Activated B cell treated with CpG ODN at 0.5 μM for 24 hours (primary cell): Measurements from ENCODE around the gene CLDN3. TPM values are rescaled to one million over a fixed set of nuclear protein-coding genes. Genes with fewer than 3 reads are reported as not detected.
A peak's percentile ranks its signal among the peaks of the same experiment; 100 is the strongest.

ENCODE experiments used
- ATAC-seq: fragments of 200-7000 bp; cut with Tn5 transposase; one replicate; pipeline ENCODE4 v1.10.0; 2021; ENCODE audit warnings: low read depth, mild to moderate bottlenecking, moderate library complexity
- CTCF ChIA-PET: fragments of 350-600 bp; sonication (Branson Sonifier 250); formaldehyde crosslinking; loops from one replicate; lab custom pipeline; 2021; ENCODE audit warnings: antibody characterized with exemption; lab: Charles Lee
- POLR2A ChIA-PET: fragments of 350-600 bp; sonication (Branson Sonifier 250); formaldehyde crosslinking; loops from one replicate; lab custom pipeline; 2021; ENCODE audit warnings: antibody characterized with exemption; lab: Charles Lee
- DNase-seq: peaks from one replicate; pipeline ENCODE4 v3.0.0; 2022
- H3K27ac Mint-ChIP-seq: one replicate; pipeline ENCODE4 v1.8.0; 2020; ENCODE audit warnings: mixed read lengths
- H3K27me3 Mint-ChIP-seq: one replicate; pipeline ENCODE4 v1.8.0; 2021; ENCODE audit warnings: mixed read lengths
- H3K36me3 Mint-ChIP-seq: one replicate; pipeline ENCODE4 v1.8.0; 2021; ENCODE audit warnings: low read depth, mixed read lengths
- H3K4me1 Mint-ChIP-seq: one replicate; pipeline ENCODE4 v1.8.0; 2021; ENCODE audit warnings: mixed read lengths
- H3K4me3 Mint-ChIP-seq: one replicate; pipeline ENCODE4 v1.8.0; 2020; ENCODE audit warnings: mild to moderate bottlenecking, mixed read lengths
- H3K9me3 Mint-ChIP-seq: one replicate; pipeline ENCODE4 v1.8.0; 2020; ENCODE audit warnings: mixed read lengths
- intact Hi-C: fragments of 100-400 bp; cut with micrococcal nuclease; formaldehyde crosslinking; loops from one replicate; pipeline ENCODE4 v1.15.1; 2024
- total RNA-seq: library from RNA; stranded (reverse); gene quantifications from 2 replicates; pipeline ENCODE4 v1.2.3, GENCODE V29; 2022
- TF ChIP-seq, protein P1 (sequence below): fragments of 200-600 bp; IDR thresholded peaks from one replicate; pipeline ENCODE4 v1.8.0; 2022; ENCODE audit warnings: antibody characterized with exemption, mild to moderate bottlenecking

The CLDN3 gene
- total RNA-seq, 1 donor from 2014 or later: not detected

GRCh38 chr7:73741600-73741999, 28.5 kb downstream of the CLDN3 start:
- CTCF ChIA-PET: no interaction called here
- Mint-ChIP-seq H3K27me3 (no peaks in the 10 kb centered on the region), H3K9me3 (no peaks in the 10 kb centered on the region), H3K36me3 (peaks cover 2% of the 10 kb centered on the region), H3K27ac (no peak overlapping the region), H3K4me1 (peaks cover 7% of the 10 kb centered on the region), H3K4me3 (no peak overlapping the region)
- POLR2A ChIA-PET: interaction anchor here (0.7 kb wide), 1 partner anchor 1921 kb away, joined by 4 read pairs; no protein-coding TSS in a partner anchor
- ATAC-seq (no peak), DNase-seq (no peak)
- intact Hi-C loops: no loop called here
- TF ChIP-seq, protein P1, sequence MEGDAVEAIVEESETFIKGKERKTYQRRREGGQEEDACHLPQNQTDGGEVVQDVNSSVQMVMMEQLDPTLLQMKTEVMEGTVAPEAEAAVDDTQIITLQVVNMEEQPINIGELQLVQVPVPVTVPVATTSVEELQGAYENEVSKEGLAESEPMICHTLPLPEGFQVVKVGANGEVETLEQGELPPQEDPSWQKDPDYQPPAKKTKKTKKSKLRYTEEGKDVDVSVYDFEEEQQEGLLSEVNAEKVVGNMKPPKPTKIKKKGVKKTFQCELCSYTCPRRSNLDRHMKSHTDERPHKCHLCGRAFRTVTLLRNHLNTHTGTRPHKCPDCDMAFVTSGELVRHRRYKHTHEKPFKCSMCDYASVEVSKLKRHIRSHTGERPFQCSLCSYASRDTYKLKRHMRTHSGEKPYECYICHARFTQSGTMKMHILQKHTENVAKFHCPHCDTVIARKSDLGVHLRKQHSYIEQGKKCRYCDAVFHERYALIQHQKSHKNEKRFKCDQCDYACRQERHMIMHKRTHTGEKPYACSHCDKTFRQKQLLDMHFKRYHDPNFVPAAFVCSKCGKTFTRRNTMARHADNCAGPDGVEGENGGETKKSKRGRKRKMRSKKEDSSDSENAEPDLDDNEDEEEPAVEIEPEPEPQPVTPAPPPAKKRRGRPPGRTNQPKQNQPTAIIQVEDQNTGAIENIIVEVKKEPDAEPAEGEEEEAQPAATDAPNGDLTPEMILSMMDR: no peak

- POLR2A ChIA-PET: no interaction called here
- CTCF ChIA-PET: interaction anchor here (1.1 kb wide), 1 partner anchor 75 kb away, joined by 3 read pairs; no protein-coding TSS in a partner anchor
- DNase-seq (no peak), ATAC-seq (no peak)
- Mint-ChIP-seq H3K9me3 (no peaks in the 10 kb centered on the region), H3K36me3 (peaks cover 5% of the 10 kb centered on the region), H3K4me3 (no peak overlapping the region), H3K4me1 (peaks cover 7% of the 10 kb centered on the region), H3K27me3 (no peaks in the 10 kb centered on the region), H3K27ac (no peak overlapping the region)
- intact Hi-C loops: no loop called here
- TF ChIP-seq, protein P1: no peak
Measured at GRCh38 chr7:73740771-73741170, 29.3 kb downstream of the CLDN3 start.

DNA sequence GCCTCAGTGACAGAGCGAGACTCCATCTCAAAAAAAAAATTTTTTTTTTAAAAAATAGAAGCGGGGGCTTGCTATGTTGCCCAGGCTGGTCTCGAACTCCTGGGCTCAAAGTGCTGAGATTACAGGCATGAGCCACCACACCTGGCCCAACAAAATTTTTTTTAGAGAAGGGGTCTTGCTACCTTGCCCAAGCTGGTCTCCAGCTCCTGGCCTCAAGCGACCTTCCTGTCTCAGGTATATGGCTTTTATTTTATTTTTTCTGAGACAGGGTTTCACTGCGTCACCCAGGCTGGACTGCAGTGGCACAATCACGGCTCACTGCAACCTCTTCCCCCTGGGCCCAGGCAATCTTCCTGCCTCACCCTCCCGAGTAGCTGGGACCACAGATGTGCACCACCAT, 29.9 kb downstream of the CLDN3 start:
- Mint-ChIP-seq H3K4me3 (no peak overlapping the region), H3K4me1 (peaks cover 7% of the 10 kb centered on the region), H3K27me3 (no peaks in the 10 kb centered on the region), H3K27ac (no peak overlapping the region), H3K36me3 (peaks cover 5% of the 10 kb centered on the region), H3K9me3 (no peaks in the 10 kb centered on the region)
- TF ChIP-seq, protein P1: no peak
- ChIA-PET POLR2A (interaction anchor here (1.1 kb wide), 1 partner anchor 21 kb away, joined by 6 read pairs; the partner anchor contains the start of gene STX1A), CTCF (interaction anchor here (1.1 kb wide), 1 partner anchor 74 kb away, joined by 3 read pairs; no protein-coding TSS in a partner anchor)
- intact Hi-C loops: no loop called here
- DNase-seq: no peak
- no peak for ATAC-seq

DNA sequence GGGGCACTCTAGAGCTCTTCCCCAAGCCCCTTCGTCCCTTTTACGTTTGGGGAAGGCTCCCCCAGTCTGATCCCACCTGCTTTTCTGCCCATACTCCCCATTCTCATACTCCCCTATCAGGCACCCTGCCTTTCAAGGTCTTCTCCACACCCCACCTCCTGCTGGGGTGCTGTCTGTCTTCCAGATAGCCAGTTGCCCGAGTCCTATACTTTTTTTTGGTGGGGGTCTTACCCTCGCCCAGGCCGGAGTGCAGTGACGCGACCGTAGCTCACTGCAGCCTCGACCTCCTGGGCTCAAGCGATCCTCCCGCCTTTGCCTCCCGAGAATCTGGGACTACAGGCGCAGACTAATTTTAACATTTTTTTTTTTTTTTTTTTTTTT, 30.7 kb downstream of the CLDN3 start:
- H3K27ac Mint-ChIP-seq: peak overlapping the region; percentile 82

More for the DNA sequence above, 30.7 kb downstream of the CLDN3 start:
- DNase-seq (no peak), ATAC-seq (no peak)
- POLR2A ChIA-PET: interaction anchor here (0.6 to 2.1 kb wide), 5 partner anchors 20 to 161 kb away, joined by 3 to 10 read pairs (median 6); partner anchors contain the start of genes METTL27, STX1A and TBL2
- Mint-ChIP-seq H3K27me3 (no peaks in the 10 kb centered on the region), H3K9me3 (no peaks in the 10 kb centered on the region), H3K4me1 (peaks cover 12% of the 10 kb centered on the region), H3K4me3 (peak overlapping the region; percentile 92), H3K36me3 (peaks cover 5% of the 10 kb centered on the region)
- TF ChIP-seq, protein P1: no peak
- CTCF ChIA-PET: interaction anchor here (1.3 kb wide), 1 partner anchor 116 kb away, joined by 3 read pairs; no protein-coding TSS in a partner anchor
- intact Hi-C loops: loop anchor here (1.0 to 5.0 kb wide), 4 partner anchors 72 to 911 kb away; partner anchors contain the start of genes METTL27, TYW1B and VPS37D
